Measurements from ENCODE around the gene NAA16. TPM values are rescaled to one million over a fixed set of nuclear protein-coding genes. Genes with fewer than 3 reads are reported as not detected.

Gene NAA16
- total RNA-seq, 1 donor from 2014 or later, result 22.8 TPM

DNA sequence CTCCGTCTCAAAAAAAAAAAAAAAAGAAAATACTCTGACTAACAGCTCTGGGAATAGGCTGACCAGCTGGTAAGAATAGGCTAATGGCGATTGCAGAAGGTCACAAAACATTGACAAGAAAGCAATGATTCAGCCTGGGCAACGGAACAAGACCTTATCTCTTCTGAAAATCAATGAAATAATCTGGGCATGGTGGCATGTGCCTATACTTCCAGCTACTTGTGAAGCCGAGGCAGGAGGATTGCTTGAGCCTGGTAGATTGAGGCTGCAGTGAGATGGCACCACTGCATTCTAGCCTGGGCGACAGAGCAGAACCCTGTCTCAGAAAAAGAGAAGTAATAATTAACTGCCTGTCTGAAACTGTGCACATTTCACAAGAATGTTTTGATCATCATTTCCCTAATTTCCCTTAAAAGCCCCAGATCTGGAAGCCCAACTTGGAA lies 28.9 kb upstream of the NAA16 start:
- TF ChIP-seq, protein P1, sequence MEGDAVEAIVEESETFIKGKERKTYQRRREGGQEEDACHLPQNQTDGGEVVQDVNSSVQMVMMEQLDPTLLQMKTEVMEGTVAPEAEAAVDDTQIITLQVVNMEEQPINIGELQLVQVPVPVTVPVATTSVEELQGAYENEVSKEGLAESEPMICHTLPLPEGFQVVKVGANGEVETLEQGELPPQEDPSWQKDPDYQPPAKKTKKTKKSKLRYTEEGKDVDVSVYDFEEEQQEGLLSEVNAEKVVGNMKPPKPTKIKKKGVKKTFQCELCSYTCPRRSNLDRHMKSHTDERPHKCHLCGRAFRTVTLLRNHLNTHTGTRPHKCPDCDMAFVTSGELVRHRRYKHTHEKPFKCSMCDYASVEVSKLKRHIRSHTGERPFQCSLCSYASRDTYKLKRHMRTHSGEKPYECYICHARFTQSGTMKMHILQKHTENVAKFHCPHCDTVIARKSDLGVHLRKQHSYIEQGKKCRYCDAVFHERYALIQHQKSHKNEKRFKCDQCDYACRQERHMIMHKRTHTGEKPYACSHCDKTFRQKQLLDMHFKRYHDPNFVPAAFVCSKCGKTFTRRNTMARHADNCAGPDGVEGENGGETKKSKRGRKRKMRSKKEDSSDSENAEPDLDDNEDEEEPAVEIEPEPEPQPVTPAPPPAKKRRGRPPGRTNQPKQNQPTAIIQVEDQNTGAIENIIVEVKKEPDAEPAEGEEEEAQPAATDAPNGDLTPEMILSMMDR (IDR thresholded peaks at IDR 0.05), result no peak
- DNase-seq (ENCODE audit: extremely low spot score, unreplicated experiment), result peak; percentile 23
- H3K4me3 Mint-ChIP-seq (ENCODE audit: unreplicated experiment), result no peak overlapping the region
- peaks cover 3% of the 10 kb centered on the region for H3K4me1 Mint-ChIP-seq (ENCODE audit: unreplicated experiment)
- peaks cover 4% of the 10 kb centered on the region for H3K27me3 Mint-ChIP-seq (ENCODE audit: unreplicated experiment)
- H3K27ac Mint-ChIP-seq (ENCODE audit: unreplicated experiment), result no peak overlapping the region
- no peaks in the 10 kb centered on the region for H3K36me3 Mint-ChIP-seq (ENCODE audit: unreplicated experiment)
- H3K9me3 Mint-ChIP-seq (ENCODE audit: unreplicated experiment), result no peaks in the 10 kb centered on the region

DNA sequence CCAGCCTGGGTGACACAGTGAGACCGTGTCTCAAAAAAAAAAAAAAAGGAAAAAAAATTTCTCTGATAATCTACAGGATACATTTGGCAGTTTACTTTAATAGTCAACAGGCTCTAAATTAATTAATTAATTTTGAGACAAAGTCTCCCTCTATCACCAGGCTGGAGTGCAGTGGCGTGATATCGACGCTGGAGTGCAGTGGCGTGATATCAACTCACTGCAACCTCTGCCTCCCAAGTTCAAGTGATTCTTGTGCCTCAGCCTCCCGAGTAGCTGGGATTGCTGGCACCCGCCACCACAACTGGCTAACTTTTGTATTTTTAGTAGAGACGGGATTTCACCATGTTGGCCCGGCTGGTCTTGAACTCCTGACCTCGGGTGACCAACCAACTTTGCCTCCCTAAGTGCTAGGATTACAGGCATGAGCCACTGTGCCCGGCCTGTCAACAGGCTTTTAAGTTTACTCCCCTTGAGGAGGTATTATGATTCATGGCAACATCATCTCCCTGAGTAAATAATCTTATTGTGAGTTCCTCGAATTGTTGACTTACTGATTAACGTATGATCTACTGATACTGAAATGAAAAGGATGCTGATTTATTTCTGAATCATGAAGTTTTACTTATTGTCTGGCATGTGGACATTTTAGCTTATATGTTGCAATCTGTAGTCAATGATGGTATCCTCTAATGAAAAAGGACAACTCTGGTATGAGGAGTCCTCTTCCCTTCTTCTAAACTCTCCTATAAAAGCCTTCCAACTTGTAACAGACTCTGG lies 26.4 kb upstream of the NAA16 start:
- Mint-ChIP-seq H3K27me3 (ENCODE audit: unreplicated experiment) (peaks cover 4% of the 10 kb centered on the region), H3K4me3 (ENCODE audit: unreplicated experiment) (no peak overlapping the region), H3K4me1 (ENCODE audit: unreplicated experiment) (peaks cover 3% of the 10 kb centered on the region), H3K36me3 (ENCODE audit: unreplicated experiment) (no peaks in the 10 kb centered on the region), H3K9me3 (ENCODE audit: unreplicated experiment) (no peaks in the 10 kb centered on the region), H3K27ac (ENCODE audit: unreplicated experiment) (no peak overlapping the region)
- TF ChIP-seq, protein P1 (IDR thresholded peaks at IDR 0.05), result no peak
- peak; percentile 36 for DNase-seq (ENCODE audit: extremely low spot score, unreplicated experiment)

DNA sequence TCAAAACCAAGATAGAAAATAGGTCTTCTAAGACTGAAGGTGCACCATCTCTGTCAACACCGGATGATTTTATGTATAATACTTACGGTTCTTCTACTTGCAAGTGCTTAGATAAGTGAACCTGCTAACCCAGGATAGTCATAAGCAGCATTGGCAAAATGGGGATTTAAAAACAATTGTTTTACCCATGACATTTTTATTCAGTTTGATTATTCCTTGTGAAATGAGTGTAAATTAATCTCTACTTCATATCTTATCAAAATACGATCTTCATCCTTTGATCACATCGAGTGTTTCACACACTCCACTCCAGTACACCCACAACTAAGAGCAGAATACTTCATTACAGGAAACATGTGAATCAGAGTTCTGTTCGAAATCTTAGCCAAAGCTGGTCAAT lies 24.7 kb upstream of the NAA16 start:
- no peaks in the 10 kb centered on the region for H3K27me3 Mint-ChIP-seq (ENCODE audit: unreplicated experiment)
- H3K4me1 Mint-ChIP-seq (ENCODE audit: unreplicated experiment), result peaks cover 3% of the 10 kb centered on the region
- DNase-seq (ENCODE audit: extremely low spot score, unreplicated experiment), result no peak
- H3K36me3 Mint-ChIP-seq (ENCODE audit: unreplicated experiment), result no peaks in the 10 kb centered on the region
- TF ChIP-seq, protein P1 (IDR thresholded peaks at IDR 0.05), result no peak
- H3K27ac Mint-ChIP-seq (ENCODE audit: unreplicated experiment), result no peak overlapping the region
- no peak overlapping the region for H3K4me3 Mint-ChIP-seq (ENCODE audit: unreplicated experiment)
- H3K9me3 Mint-ChIP-seq (ENCODE audit: unreplicated experiment), result no peaks in the 10 kb centered on the region

DNA sequence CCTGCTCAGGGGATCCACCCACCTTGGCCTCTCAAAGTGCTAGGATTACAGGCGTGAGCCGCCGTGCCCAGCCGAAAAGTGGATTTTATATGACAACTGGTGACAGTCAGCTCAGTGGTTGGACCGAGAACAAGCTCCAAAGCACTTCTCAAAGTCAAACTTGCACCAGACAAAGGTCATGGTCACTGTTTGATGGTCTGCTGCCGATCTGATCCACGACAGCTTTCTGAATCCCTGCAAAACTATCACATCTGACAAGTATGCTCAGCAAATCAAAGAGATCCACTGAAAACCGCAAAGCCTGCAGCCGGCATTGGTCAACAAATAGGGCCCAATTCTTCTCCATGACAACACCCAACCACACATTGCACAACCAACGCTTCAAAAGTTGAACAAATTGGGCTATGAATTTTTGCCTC lies 21.6 kb upstream of the NAA16 start:
- Mint-ChIP-seq H3K27ac (ENCODE audit: unreplicated experiment) (no peak overlapping the region), H3K36me3 (ENCODE audit: unreplicated experiment) (no peaks in the 10 kb centered on the region), H3K27me3 (ENCODE audit: unreplicated experiment) (peaks cover 5% of the 10 kb centered on the region), H3K9me3 (ENCODE audit: unreplicated experiment) (no peaks in the 10 kb centered on the region), H3K4me3 (ENCODE audit: unreplicated experiment) (no peak overlapping the region), H3K4me1 (ENCODE audit: unreplicated experiment) (peaks cover 3% of the 10 kb centered on the region)
- TF ChIP-seq, protein P1 (IDR thresholded peaks at IDR 0.05), result no peak
- DNase-seq (ENCODE audit: extremely low spot score, unreplicated experiment), result peak; percentile 54

DNA sequence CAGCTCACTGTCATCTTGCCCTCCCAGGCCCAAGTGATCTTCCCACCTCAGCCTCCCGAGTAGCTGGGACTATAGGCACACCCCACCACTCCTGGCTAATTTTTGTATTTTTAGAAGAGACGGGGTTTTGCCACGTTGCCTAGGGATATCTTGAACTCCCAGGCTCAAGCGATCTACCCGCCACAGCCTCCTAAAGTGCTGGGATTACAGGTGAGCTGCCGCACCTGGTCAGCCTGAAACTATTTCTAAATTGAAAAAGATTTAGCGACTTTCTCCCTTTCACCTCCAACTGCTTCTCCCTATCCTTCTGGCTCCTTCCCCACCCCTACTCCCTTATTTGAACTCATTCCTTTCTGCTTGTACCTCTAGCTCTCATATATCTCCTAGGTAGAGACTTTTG lies 19.8 kb upstream of the NAA16 start:
- H3K9me3 Mint-ChIP-seq (ENCODE audit: unreplicated experiment), result no peaks in the 10 kb centered on the region
- no peaks in the 10 kb centered on the region for H3K4me1 Mint-ChIP-seq (ENCODE audit: unreplicated experiment)
- no peaks in the 10 kb centered on the region for H3K36me3 Mint-ChIP-seq (ENCODE audit: unreplicated experiment)
- peak; percentile 56 for DNase-seq (ENCODE audit: extremely low spot score, unreplicated experiment)
- peaks cover 20% of the 10 kb centered on the region for H3K27me3 Mint-ChIP-seq (ENCODE audit: unreplicated experiment)
- no peak overlapping the region for H3K4me3 Mint-ChIP-seq (ENCODE audit: unreplicated experiment)
- no peak overlapping the region for H3K27ac Mint-ChIP-seq (ENCODE audit: unreplicated experiment)
- TF ChIP-seq, protein P1 (IDR thresholded peaks at IDR 0.05), result no peak
